ENCODE data around the gene BCAR3. TPM values are rescaled to one million over a fixed set of nuclear protein-coding genes. Genes with fewer than 3 reads are reported as not detected.

BCAR3 gene
- polyA plus RNA-seq, 2 of the 4 experiments (the other 2 are of a cell fraction), result 31.6 to 33.4 TPM

DNA sequence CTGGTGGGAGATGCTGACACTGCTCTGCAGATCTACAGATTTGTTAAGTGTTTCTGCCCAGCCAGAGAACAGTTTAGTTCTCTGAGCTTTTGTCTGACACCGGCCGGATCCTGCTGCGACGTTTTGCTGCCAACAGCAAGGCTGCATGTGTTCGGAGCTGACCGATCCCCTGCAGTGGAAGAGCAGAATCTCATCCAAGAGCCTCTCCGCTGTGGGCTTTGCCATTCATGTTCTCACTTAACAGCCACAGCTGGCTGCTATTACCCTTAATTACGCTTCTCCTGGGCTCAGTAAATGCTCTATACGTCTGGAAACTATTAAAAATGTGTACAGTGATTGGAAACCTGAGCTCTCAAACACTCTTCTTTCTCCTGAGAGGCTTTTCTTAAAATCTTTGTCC, 105.3 kb downstream of the BCAR3 start:
- H3K4me2 ChIP-seq, result no peak overlapping the region
- no peaks in the 10 kb centered on the region for H3K9me3 ChIP-seq
- H3K27ac ChIP-seq, result no peak overlapping the region
- TF ChIP-seq POLR2A (IDR thresholded peaks at IDR 0.05; ENCODE audit: low read length) (no peak), ZNF302 (CRISPR knock-in tag; IDR thresholded peaks at IDR 0.05) (no peak), CEBPB (IDR thresholded peaks at IDR 0.05) (no peak), CTCF (IDR thresholded peaks at IDR 0.05) (no peak), BHLHE40 (IDR thresholded peaks at IDR 0.05; ENCODE audit: low read depth, low read length) (no peak), NFE2L2 (conservative IDR thresholded peaks at IDR 0.05; ENCODE audit: low read length) (no peak), TP53 (CRISPR knock-in tag; IDR thresholded peaks at IDR 0.05) (no peak), SMC3 (IDR thresholded peaks at IDR 0.05) (no peak), EHMT2 (IDR thresholded peaks at IDR 0.05; ENCODE audit: low read depth) (no peak), HOXA7 (CRISPR knock-in tag; IDR thresholded peaks at IDR 0.05) (no peak), MAZ (IDR thresholded peaks at IDR 0.05; ENCODE audit: borderline replicate concordance, low read depth, low read length) (no peak), CHD2 (IDR thresholded peaks at IDR 0.05; ENCODE audit: low read length, partially characterized antibody) (no peak), KDM5A (IDR thresholded peaks at IDR 0.05) (no peak), HOXB13 (CRISPR knock-in tag; IDR thresholded peaks at IDR 0.05; ENCODE audit: low read depth) (no peak)
- TF ChIP-seq, protein P1, sequence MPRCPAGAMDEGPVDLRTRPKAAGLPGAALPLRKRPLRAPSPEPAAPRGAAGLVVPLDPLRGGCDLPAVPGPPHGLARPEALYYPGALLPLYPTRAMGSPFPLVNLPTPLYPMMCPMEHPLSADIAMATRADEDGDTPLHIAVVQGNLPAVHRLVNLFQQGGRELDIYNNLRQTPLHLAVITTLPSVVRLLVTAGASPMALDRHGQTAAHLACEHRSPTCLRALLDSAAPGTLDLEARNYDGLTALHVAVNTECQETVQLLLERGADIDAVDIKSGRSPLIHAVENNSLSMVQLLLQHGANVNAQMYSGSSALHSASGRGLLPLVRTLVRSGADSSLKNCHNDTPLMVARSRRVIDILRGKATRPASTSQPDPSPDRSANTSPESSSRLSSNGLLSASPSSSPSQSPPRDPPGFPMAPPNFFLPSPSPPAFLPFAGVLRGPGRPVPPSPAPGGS (IDR thresholded peaks at IDR 0.05), result no peak
- TF ChIP-seq, protein P2, sequence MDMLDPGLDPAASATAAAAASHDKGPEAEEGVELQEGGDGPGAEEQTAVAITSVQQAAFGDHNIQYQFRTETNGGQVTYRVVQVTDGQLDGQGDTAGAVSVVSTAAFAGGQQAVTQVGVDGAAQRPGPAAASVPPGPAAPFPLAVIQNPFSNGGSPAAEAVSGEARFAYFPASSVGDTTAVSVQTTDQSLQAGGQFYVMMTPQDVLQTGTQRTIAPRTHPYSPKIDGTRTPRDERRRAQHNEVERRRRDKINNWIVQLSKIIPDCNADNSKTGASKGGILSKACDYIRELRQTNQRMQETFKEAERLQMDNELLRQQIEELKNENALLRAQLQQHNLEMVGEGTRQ (IDR thresholded peaks at IDR 0.05), result no peak
- ATAC-seq (no peak), DNase-seq (ENCODE audit: low read depth in 1 of 2, low spot score in 1 of 2) (no peak), FAIRE-seq (no peak)
- CTCF ChIA-PET, result interaction anchor here (1.0 kb wide), 1 partner anchor 275 kb away, joined by 3 read pairs; no protein-coding TSS in a partner anchor
- WGBS (ENCODE audit: missing lambda C conversion rate), result 94% methylated on average over 9 of the region's 9 CpGs
- no peak overlapping the region for H3K4me3 ChIP-seq
- H3K4me1 ChIP-seq, result peaks cover 28% of the 10 kb centered on the region
- POLR2A ChIA-PET, result no interaction called here

- Histone ChIP-seq H3K9me3 (no peaks in the 10 kb centered on the region), H3K4me1 (peaks cover 22% of the 10 kb centered on the region), H3K4me3 (no peak overlapping the region), H3K4me2 (no peak overlapping the region), H3K27ac (0 out of 6 replicates have a peak overlapping the region, but pooled peaks of 1 of the 2 experiments have one; percentile 24)
- ATAC-seq (no peak), DNase-seq (ENCODE audit: low read depth in 1 of 2, low spot score in 1 of 2) (no peak), FAIRE-seq (no peak)
- no peak for TF ChIP-seq E2F6 (IDR thresholded peaks at IDR 0.05; ENCODE audit: borderline replicate concordance, low read depth)
- no peak for TF ChIP-seq MAX (IDR thresholded peaks at IDR 0.05)
- TF ChIP-seq ELK1 (IDR thresholded peaks at IDR 0.05; ENCODE audit: low read depth, low read length), result no peak
- no peak for TF ChIP-seq ESRRA (IDR thresholded peaks at IDR 0.05; ENCODE audit: borderline replicate concordance, low read length)
- TF ChIP-seq PBX3 (IDR thresholded peaks at IDR 0.05), result no peak
- TF ChIP-seq FOSB (CRISPR knock-in tag; IDR thresholded peaks at IDR 0.05), result no peak
- no peak for TF ChIP-seq ZSCAN20 (CRISPR knock-in tag; IDR thresholded peaks at IDR 0.05)
- TF ChIP-seq TP53 (CRISPR knock-in tag; IDR thresholded peaks at IDR 0.05), result no peak
- TF ChIP-seq POLR2AphosphoS2 (conservative IDR thresholded peaks at IDR 0.05; ENCODE audit: low read length), result no peak
- POLR2A ChIA-PET, result no interaction called here
- 91% methylated on average over 10 of the region's 10 CpGs for WGBS (ENCODE audit: missing lambda C conversion rate)
- CTCF ChIA-PET, result interaction anchor here (0.6 kb wide), 1 partner anchor 230 kb away, joined by 3 read pairs; no protein-coding TSS in a partner anchor
These were observed 105.9 kb downstream of the BCAR3 start for GRCh38 chr1:93575621-93576284.

Measured in A549 (cell line).